Suppressor macrophage (primary cell): Measurements from ENCODE around the gene LRRIQ3.
A peak's percentile ranks its signal among the peaks of the same experiment; 100 is the strongest.
"Not testable (repeated sequence)": the region's sequence is repeated elsewhere in the genome, so short reads cannot be mapped to it uniquely, and the experiment has no call there.

Source experiments
- DNase-seq, 4 experiments: peaks; one replicate each; pipeline ENCODE4 v3.0.0-alpha.2; 2020 to 2022
- total RNA-seq, 17 experiments: gene quantifications; one replicate each; lab custom pipeline; 2026; ENCODE audit warnings: mixed read lengths in 6 of 17, inconsistent platforms in 3 of 17; lab: John Stamatoyannopoulos, UW

LRRIQ3 gene, protein sequence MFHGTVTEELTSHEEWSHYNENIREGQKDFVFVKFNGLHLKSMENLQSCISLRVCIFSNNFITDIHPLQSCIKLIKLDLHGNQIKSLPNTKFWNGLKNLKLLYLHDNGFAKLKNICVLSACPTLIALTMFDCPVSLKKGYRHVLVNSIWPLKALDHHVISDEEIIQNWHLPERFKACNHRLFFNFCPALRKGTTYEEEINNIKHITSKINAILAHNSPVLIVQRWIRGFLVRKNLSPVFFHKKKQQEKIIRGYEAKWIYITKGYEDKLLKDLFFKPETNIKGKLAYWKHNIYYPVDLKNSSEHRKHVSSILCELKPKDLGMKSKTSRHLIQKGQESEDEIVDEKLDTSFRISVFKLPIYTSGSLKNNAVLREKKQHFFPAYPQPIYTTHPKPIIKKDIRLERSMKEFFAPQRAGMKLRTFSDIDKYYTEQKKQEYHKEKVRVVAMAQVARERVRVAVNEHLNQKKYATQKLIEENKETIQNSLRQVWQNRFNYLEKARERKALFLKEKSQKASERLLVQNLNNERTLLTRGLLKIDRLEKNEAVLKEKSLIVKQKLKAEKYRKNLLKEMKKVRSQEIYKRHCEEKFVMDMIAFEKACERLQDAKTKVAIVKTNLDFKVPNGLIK
- 0.05 to 4.0 (median 0.33) reads per million in 17 experiments for total RNA-seq

- DNase-seq: peak; percentile 96 to 99 (median 98)
Observed at GRCh38 chr1:74197657-74198552, at the start of gene LRRIQ3, which contains the start of gene FPGT. Gene LRRIQ3 (minus strand): TSS chr1:74198176. CDS start chr1:74183684, 14,492 bp downstream. Gene FPGT (plus strand): TSS chr1:74198242. CDS start chr1:74198279, 37 bp downstream.

DNA sequence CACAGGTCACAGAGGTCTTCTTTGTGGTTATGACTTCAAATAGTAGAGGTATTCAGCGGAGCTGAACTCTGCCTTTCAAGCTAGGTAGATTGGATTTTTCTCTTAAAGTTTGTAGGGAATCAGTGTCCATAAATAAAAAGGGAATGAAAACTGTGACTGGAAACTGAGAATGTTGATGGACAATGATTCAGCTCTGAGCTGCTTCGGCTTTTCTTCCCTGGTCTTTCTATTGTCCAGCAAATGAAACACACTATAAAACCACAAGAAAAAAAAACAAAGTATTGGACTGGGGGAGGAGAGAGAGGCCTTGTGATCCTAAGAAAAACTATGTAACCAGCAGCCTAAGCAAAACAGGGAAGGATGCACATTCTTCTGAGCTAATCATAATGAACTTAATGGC lies 48.3 kb upstream of the LRRIQ3 start:
- no peak for DNase-seq

DNA sequence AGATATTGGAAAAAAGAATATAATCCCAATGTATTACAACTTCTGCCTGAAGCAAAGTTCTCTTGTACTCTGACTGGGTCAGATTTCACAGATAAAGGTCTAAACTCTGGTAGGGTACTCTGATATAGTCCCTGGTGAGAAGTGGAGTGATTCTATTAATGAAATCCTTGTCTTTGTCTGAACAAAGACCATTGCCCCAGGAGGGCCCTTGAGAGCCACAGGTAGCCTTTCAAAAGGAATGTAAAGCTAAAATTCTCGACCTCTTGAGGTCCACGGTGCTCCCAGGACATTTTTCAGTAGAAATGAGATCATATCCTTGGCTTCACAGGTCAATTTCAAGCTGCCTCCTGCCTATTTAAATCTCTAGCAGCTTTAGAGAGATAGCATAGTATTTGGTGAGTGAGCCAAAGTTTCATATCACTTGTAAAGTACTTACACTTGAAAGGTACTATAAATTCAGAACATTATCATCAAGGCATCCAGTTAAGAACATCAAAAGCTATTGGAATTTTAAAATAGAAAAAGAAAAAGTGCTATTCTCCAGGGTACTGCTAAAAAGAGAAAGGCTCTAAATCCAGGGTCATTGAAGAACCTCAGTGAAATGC lies 47.3 kb upstream of the LRRIQ3 start:
- no peak for DNase-seq

DNA sequence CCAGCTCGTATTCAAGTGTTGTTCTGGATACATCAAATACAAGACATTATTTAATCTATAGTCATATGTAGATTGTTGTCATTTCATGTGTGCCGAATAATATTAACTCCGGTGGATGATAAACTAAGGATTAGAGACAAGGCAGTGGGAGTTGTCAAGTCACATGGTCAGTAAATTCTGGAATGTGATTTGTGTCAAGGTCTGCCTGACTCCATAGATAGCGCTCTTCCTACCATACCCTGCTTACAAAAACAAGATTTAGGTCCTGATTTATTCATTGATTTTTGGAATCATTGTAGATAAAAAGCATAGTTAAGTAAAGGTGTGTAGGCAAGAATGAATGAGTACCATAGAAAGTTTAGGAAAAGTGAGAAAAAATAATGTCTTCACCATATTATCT lies 39.8 kb upstream of the LRRIQ3 start:
- DNase-seq: no peak

DNA sequence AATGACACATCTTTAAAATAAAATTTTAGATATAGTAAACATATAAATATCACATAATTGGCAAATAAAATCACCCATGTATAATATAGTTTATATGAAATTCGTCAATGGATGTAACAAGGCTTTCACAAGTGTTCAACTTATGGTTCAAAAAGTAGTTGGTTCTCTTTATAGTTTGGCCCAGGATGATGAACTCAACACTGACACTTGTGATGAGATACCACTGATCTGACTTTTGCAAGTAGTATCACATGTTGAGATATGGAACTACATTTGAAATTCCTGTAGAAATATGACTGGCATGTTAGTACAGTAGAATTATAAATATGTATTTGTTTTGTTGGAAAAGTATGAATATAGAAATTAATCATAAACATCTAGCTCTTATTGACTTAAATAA lies 39.1 kb upstream of the LRRIQ3 start:
- DNase-seq: no peak

GRCh38 chr1:74236440-74236839 lies 38.5 kb upstream of the LRRIQ3 start:
- DNase-seq: no peak

GRCh38 chr1:74235153-74235552 lies 37.2 kb upstream of the LRRIQ3 start, which contains the start of gene TNNI3K:
Gene TNNI3K (plus strand): TSS chr1:74235387. CDS start chr1:74235452, 65 bp downstream.
- DNase-seq: no peak

- no peak for DNase-seq
Observed at GRCh38 chr1:74223453-74223852, 25.5 kb upstream of the LRRIQ3 start.

- no peak for DNase-seq
Observed at GRCh38 chr1:74222701-74223100, 24.7 kb upstream of the LRRIQ3 start.

GRCh38 chr1:74215229-74215628 lies 17.3 kb upstream of the LRRIQ3 start:
- DNase-seq: no peak

GRCh38 chr1:74205266-74205665 lies 7.3 kb upstream of the LRRIQ3 start:
- no peak for DNase-seq

DNA sequence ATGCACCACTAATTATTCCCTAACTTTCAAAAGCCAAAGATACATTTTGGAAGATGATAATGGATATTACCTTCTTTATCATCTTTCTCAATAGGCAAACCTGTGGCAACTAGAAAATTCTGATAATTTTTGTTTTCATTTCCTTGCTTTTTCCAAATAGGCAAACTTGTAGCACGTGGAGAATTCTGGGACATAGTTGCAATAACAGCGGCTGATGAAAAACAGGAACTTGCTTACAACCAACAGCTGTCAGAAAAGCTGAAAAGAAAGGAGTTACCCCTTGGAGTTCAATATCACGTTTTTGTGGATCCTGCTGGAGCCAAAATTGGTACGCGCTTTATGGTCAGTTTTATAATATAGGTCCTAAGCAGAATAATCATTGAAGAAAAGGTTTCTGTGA lies 1.5 kb upstream of the LRRIQ3 start:
- peak; percentile 38 to 68 (median 52) for DNase-seq

DNA sequence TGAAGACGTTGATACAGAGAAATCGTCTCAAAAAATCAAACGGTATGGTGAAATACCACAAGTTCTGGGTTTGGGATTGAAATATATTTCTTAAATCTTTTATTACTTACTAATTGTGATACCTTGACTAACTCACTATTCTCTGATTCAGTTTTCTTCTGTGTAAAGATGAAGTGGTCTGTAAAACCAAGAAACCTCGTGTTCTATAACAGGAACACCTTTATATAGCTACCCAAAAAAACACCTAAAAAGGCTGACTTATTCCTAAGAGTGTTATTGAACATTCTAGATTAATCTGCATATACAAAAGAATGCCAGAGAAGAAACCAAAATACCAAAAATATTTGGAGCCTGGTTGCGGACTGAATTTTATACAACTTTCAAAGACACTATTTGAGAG lies 721 bp downstream of the LRRIQ3 start:
- no peak for DNase-seq

GRCh38 chr1:74195339-74195738 lies 2.6 kb downstream of the LRRIQ3 start:
- no peak for DNase-seq

DNA sequence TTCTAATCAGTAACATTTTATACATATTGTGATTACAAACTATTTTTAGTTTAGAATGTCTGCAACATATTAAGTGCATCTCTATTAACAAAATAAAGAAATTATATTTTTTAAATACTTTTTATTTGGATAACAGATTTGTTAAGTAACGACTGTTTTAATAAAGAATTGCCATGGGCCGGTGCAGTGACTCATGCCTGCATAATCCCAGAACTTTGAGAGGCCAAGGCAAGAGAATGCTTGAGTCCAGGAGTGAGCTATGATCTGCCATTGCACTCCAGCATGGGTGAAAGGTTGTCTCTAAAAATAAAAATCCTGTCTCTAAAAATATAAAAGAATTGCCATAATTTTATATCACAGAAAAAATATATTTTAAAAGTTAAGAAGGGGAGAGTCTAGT lies 4.1 kb downstream of the LRRIQ3 start:
- DNase-seq: no peak

GRCh38 chr1:74180490-74180889 lies 17.5 kb downstream of the LRRIQ3 start:
- DNase-seq: peak in 3 of 4 experiments; percentile 17 to 54 (median 54)

DNA sequence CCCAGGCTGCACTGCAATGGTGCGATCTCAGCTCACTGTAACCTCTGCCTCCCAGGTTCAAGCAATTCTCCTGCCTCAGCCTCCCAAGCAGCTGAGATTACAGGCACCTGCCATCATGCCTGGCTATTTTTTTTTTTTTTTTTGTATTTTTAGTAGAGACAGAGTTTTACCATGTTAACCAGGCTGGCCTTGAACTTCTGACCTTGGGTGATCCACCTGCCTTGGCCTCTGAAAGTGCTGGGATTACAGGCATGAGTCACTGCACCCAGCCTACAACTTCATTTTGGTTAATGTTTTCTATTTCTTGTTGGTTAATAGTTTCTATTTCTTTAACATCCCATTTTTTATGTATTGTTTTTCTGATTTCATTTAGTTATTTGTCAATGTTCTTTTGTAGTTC lies 23.6 kb downstream of the LRRIQ3 start:
- DNase-seq: not testable (repeated sequence)

GRCh38 chr1:74162333-74162732 lies 35.6 kb downstream of the LRRIQ3 start:
- no peak for DNase-seq

DNA sequence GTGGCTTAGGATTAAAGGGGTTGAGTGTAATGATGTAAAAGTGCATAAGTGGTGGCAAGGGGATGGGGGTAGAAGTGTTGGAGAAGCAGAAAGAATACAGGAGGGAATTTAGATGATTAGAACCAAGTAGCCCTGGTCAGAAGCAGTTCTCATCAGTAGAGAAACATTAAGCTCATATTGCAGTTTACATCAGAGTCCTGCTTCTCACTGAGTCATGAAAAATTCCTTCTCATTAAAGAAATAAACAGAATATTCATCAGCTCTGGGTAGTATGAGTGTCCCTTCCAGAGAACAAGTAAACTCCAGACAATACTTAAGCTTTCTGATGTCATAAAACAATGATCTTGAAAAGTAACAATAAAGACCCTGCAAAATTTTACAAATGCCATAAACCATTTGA lies 36.5 kb downstream of the LRRIQ3 start:
- DNase-seq: no peak

GRCh38 chr1:74160046-74160445 lies 37.9 kb downstream of the LRRIQ3 start:
- DNase-seq: no peak

DNA sequence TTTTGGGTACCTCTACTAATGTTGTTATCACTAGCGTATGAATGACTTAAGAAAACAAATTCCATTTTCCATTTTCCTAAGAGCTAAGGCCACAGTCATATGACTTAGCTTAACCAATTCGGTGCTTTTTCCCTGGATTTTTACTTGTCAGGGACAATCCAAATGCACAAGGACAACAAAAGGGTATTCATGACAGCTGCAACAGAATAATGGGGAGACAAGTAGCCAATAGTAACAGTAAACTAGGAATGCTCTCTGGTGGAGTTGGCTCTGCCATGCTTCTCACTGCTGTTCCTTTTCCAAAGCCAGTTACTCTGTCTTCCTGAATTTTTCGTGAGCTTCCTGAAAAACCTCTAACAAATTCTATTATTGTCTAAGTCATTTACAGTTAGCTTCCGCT lies 52.9 kb downstream of the LRRIQ3 start:
- no peak for DNase-seq

- not testable (repeated sequence) for DNase-seq
Observed at GRCh38 chr1:74117370-74117769, 80.6 kb downstream of the LRRIQ3 start.
